ENCODE measurements around the gene TRIM59.

The TRIM59 gene

GRCh38 chr3:160402221-160403027 is 47.2 kb downstream of the TRIM59 start:
- DNase-seq, result no peak

GRCh38 chr3:160401291-160402095 is 48.1 kb downstream of the TRIM59 start:
- no peak for DNase-seq

GRCh38 chr3:160400702-160401150 is 48.9 kb downstream of the TRIM59 start:
- no peak for DNase-seq

GRCh38 chr3:160400030-160400701 is 49.4 kb downstream of the TRIM59 start:
- peak; percentile 20 for DNase-seq

GRCh38 chr3:160399125-160400029 is 50.2 kb downstream of the TRIM59 start, which contains the start of the genes IFT80 and SMC4:
IFT80 (minus strand) TSS chr3:160399225; CDS start chr3:160384600, 14,625 bp downstream.
SMC4 (plus strand) TSS chr3:160399650; CDS start chr3:160400827, 1,177 bp downstream.
- DNase-seq, result peak; percentile 95

- DNase-seq, result no peak
Observed at GRCh38 chr3:160398820-160399124, 50.8 kb downstream of the TRIM59 start.

- no peak for DNase-seq
Observed at GRCh38 chr3:160395297-160395696, 54.3 kb downstream of the TRIM59 start.

- no peak for DNase-seq
Observed at GRCh38 chr3:160394009-160394392, 55.6 kb downstream of the TRIM59 start.

GRCh38 chr3:160393346-160394008 is 56.1 kb downstream of the TRIM59 start:
- DNase-seq, result no peak

GRCh38 chr3:160392798-160393197 is 56.8 kb downstream of the TRIM59 start:
- DNase-seq, result no peak

- no peak for DNase-seq
Observed at GRCh38 chr3:160390565-160391138, 58.9 kb downstream of the TRIM59 start.

All from activated CD4-positive, alpha-beta T cell treated with anti-CD3 and anti-CD28 coated beads, Interleukin-2, amount 50 U/mL, for 1 hour (primary cell).